A549 (cell line): ENCODE results near the gene XPR1.

Source experiments
- TF ChIP-seq, protein P1 (sequence below): fragments of >200 bp; sonication (Bioruptor Twin); formaldehyde crosslinking; IDR thresholded peaks from 3 replicates; pipeline ENCODE4 v1.5.1; 2016
- TF ChIP-seq, protein P2 (sequence below): fragments of 250-450 bp; sonication (Bioruptor Pico); IDR thresholded peaks from 2 replicates; pipeline ENCODE4 v1.5.0; 2021; ENCODE audit warnings: mild to moderate bottlenecking, moderate library complexity, borderline replicate concordance

DNA sequence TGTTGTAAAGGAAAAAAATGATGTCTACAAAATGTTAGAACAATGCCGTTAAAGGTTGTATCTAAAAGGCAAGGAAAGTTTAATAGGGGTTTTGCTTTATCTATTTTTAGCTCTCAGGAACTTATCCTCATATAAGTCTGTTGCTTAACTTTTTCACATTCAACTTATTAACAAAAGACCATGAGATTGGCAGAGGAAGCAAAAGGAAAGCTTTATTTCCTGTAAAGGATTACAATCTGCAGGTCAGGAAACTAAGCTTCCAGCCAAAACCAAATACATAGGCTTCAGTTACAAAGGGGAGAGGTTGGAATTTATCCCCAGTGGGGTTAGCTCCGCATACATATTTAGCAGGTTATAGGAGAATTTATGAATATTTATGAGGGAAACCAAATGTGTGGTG, 222.2 kb downstream of the XPR1 start:
- TF ChIP-seq, protein P1, sequence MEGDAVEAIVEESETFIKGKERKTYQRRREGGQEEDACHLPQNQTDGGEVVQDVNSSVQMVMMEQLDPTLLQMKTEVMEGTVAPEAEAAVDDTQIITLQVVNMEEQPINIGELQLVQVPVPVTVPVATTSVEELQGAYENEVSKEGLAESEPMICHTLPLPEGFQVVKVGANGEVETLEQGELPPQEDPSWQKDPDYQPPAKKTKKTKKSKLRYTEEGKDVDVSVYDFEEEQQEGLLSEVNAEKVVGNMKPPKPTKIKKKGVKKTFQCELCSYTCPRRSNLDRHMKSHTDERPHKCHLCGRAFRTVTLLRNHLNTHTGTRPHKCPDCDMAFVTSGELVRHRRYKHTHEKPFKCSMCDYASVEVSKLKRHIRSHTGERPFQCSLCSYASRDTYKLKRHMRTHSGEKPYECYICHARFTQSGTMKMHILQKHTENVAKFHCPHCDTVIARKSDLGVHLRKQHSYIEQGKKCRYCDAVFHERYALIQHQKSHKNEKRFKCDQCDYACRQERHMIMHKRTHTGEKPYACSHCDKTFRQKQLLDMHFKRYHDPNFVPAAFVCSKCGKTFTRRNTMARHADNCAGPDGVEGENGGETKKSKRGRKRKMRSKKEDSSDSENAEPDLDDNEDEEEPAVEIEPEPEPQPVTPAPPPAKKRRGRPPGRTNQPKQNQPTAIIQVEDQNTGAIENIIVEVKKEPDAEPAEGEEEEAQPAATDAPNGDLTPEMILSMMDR: no peak
- TF ChIP-seq, protein P2, sequence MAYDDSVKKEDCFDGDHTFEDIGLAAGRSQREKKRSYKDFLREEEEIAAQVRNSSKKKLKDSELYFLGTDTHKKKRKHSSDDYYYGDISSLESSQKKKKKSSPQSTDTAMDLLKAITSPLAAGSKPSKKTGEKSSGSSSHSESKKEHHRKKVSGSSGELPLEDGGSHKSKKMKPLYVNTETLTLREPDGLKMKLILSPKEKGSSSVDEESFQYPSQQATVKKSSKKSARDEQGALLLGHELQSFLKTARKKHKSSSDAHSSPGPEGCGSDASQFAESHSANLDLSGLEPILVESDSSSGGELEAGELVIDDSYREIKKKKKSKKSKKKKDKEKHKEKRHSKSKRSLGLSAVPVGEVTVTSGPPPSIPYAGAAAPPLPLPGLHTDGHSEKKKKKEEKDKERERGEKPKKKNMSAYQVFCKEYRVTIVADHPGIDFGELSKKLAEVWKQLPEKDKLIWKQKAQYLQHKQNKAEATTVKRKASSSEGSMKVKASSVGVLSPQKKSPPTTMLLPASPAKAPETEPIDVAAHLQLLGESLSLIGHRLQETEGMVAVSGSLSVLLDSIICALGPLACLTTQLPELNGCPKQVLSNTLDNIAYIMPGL (CRISPR knock-in tag): no peak
